ENCODE data around the gene ZC2HC1B. TPM values are rescaled to one million over a fixed set of nuclear protein-coding genes. Genes with fewer than 3 reads are reported as not detected.
A peak's percentile ranks its signal among the peaks of the same experiment; 100 is the strongest.
"Not testable (repeated sequence)": the region's sequence is repeated elsewhere in the genome, so short reads cannot be mapped to it uniquely, and the experiment has no call there.

ZC2HC1B gene
- total and polyA plus RNA-seq, 9 of the 15 experiments (the other 6 are each of a cell fraction or from before 2014, with no cell fraction given), result not detected

- H3K4me2 ChIP-seq (ENCODE audit: insufficient read depth, low read length); H4K20me1 ChIP-seq (replicated peaks; ENCODE audit: control insufficient read depth, insufficient read depth, low read length); H3K79me2 ChIP-seq (ENCODE audit: control insufficient read depth, insufficient read depth, low read length); H2AFZ ChIP-seq (ENCODE audit: low read depth, low read length); H3K4me3 ChIP-seq; DNase-seq (ENCODE audit: extremely low read depth in 1 of 4, low spot score in 3 of 4); H3K9me3 ChIP-seq (replicated peaks; ENCODE audit: control insufficient read depth, insufficient read depth, low read depth, low read length); ATAC-seq; FAIRE-seq; in situ Hi-C loops (cut with MboI); H3K9me1 ChIP-seq (ENCODE audit: control insufficient read depth, insufficient read depth, low read length); H3K9ac ChIP-seq (ENCODE audit: insufficient read depth in 1 of 2, low read depth in 2 of 2, low read length in 2 of 2); BruUV-seq (replicated peaks); H3K27me3 ChIP-seq (ENCODE audit: control insufficient read depth in 2 of 2, insufficient read depth in 2 of 2, low read length in 2 of 2); CTCF ChIA-PET (ENCODE audit: low intra/inter-chr PET ratio); H3K27ac ChIP-seq (ENCODE audit: extremely low read depth, low read depth, low read length); H3K4me1 ChIP-seq (replicated peaks in 1 of 2; ENCODE audit: control insufficient read depth in 2 of 2, insufficient read depth in 2 of 2, low read length in 2 of 2): not testable (repeated sequence)
- intact Hi-C loops (cut with micrococcal nuclease), result loop anchor here (10.0 kb wide), 1 partner anchor 146 kb away; no protein-coding TSS in a partner anchor
- 16% methylated on average over 3 of the region's 3 CpGs for WGBS (ENCODE audit: insufficient coverage, low coverage, missing lambda C conversion rate)
- H3K36me3 ChIP-seq (ENCODE audit: control insufficient read depth, insufficient read depth, low read length), result peaks cover 15% of the 10 kb centered on the region; the same call in 2 of the 3 replicates
- POLR2A ChIA-PET, result interaction anchor here (0.6 kb wide), 1 partner anchor 8 kb away, joined by 4 read pairs; no protein-coding TSS in a partner anchor
- peak; percentile 37; the same call in 1 of the 2 replicates for TF ChIP-seq USF2 (CRISPR knock-in tag; IDR thresholded peaks at IDR 0.05)
- peak; percentile 67 for TF ChIP-seq RAD51 (IDR thresholded peaks at IDR 0.05; ENCODE audit: borderline replicate concordance, low read depth)
- TF ChIP-seq CBFA2T2 (conservative IDR thresholded peaks at IDR 0.05), result 0 out of 2 replicates have a peak, but pooled peaks have one; percentile 15
- peak; percentile 70 for TF ChIP-seq TFE3 (CRISPR knock-in tag; IDR thresholded peaks at IDR 0.05)
Observed at GRCh38 chr6:143868808-143869207, 4.5 kb downstream of the ZC2HC1B start.

GRCh38 chr6:143871202-143871730 is 7.0 kb downstream of the ZC2HC1B start:
- BruUV-seq (replicated peaks), result not testable (repeated sequence)

More at GRCh38 chr6:143871202-143871730, 7.0 kb downstream of the ZC2HC1B start:
- CTCF ChIA-PET (ENCODE audit: low intra/inter-chr PET ratio); ATAC-seq; H3K4me3 ChIP-seq; H3K9ac ChIP-seq (ENCODE audit: insufficient read depth in 1 of 2, low read depth in 2 of 2, low read length in 2 of 2); intact Hi-C loops (cut with micrococcal nuclease); H2AFZ ChIP-seq (ENCODE audit: low read depth, low read length); H3K4me1 ChIP-seq (replicated peaks in 1 of 2; ENCODE audit: control insufficient read depth in 2 of 2, insufficient read depth in 2 of 2, low read length in 2 of 2); in situ Hi-C loops (cut with MboI); H3K9me3 ChIP-seq (replicated peaks; ENCODE audit: control insufficient read depth, insufficient read depth, low read depth, low read length); DNase-seq (ENCODE audit: extremely low read depth in 1 of 4, low spot score in 3 of 4); FAIRE-seq; H3K79me2 ChIP-seq (ENCODE audit: control insufficient read depth, insufficient read depth, low read length); H3K4me2 ChIP-seq (ENCODE audit: insufficient read depth, low read length); H4K20me1 ChIP-seq (replicated peaks; ENCODE audit: control insufficient read depth, insufficient read depth, low read length); POLR2A ChIA-PET; H3K9me1 ChIP-seq (ENCODE audit: control insufficient read depth, insufficient read depth, low read length); H3K27me3 ChIP-seq (ENCODE audit: control insufficient read depth in 2 of 2, insufficient read depth in 2 of 2, low read length in 2 of 2); H3K36me3 ChIP-seq (ENCODE audit: control insufficient read depth, insufficient read depth, low read length); H3K27ac ChIP-seq (ENCODE audit: extremely low read depth, low read depth, low read length): not testable (repeated sequence)
- 0% methylated on average over 1 of the region's 1 CpG for WGBS (ENCODE audit: insufficient coverage, low coverage, missing lambda C conversion rate)

Data from K562 (cell line).